ENCODE measurements around the gene ACTG1.

DNA sequence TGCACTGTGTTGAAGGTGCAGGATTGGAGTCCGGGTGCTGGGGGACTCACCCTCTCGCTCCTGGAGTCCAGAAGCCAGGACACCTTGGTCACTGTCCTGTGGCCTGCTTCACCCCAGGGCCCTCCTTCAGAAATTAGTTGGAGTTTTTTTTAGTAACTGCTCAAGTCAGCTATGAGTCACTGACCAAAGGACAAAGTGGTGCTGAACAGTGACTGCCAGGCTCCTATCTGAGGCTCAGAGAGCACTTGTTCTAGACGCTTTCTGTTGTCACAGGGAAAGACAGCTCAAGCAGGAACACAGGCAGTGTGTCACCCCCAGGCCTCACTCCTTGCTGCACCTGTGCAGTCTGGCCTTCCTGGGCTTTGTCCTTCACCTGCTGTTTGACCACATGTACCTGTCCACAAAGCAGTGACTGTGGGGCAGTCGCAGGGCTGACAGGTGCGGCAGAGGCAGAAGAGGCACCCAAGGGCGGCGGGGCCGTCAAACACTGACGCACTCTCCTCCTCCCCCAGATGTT lies 43.6 kb upstream of the ACTG1 start:
- TF ChIP-seq, protein P1, sequence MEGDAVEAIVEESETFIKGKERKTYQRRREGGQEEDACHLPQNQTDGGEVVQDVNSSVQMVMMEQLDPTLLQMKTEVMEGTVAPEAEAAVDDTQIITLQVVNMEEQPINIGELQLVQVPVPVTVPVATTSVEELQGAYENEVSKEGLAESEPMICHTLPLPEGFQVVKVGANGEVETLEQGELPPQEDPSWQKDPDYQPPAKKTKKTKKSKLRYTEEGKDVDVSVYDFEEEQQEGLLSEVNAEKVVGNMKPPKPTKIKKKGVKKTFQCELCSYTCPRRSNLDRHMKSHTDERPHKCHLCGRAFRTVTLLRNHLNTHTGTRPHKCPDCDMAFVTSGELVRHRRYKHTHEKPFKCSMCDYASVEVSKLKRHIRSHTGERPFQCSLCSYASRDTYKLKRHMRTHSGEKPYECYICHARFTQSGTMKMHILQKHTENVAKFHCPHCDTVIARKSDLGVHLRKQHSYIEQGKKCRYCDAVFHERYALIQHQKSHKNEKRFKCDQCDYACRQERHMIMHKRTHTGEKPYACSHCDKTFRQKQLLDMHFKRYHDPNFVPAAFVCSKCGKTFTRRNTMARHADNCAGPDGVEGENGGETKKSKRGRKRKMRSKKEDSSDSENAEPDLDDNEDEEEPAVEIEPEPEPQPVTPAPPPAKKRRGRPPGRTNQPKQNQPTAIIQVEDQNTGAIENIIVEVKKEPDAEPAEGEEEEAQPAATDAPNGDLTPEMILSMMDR (IDR thresholded peaks at IDR 0.05 in 4 of 5, conservative IDR thresholded peaks at IDR 0.05 in 1 of 5) = no peak
- peak in 1 of 2 donors; percentile 7 for TF ChIP-seq POLR2A (IDR thresholded peaks at IDR 0.05)
